H1 (cell line): ENCODE measurements around the gene CELF2.

Source experiments
- CTCF ChIP-seq, 3 experiments: IDR thresholded peaks; 1 replicate in 2 of 3; 2 replicates in 1 of 3; pipeline versions ENCODE4 v1.5.1 to v1.6.1; 2011; ENCODE audit warnings: low read length in 3 of 3, mild to moderate bottlenecking in 3 of 3, inconsistent platforms in 2 of 3, low read depth in 1 of 3, moderate library complexity in 1 of 3; ENCODE audit not compliant: insufficient read depth in 1 of 3; ENCODE audit errors: control extremely low read depth in 1 of 3
- E2F6 ChIP-seq: IDR thresholded peaks from 2 replicates; pipeline ENCODE4 v1.6.1; 2012; ENCODE audit warnings: inconsistent platforms
- EGR1 ChIP-seq: IDR thresholded peaks from 2 replicates; pipeline ENCODE4 v1.6.1; 2011; ENCODE audit warnings: low read depth, low read length, borderline replicate concordance
- POLR2A ChIP-seq, 2 experiments: IDR thresholded peaks; 1 replicate in 1 of 2; 2 replicates in 1 of 2; pipeline ENCODE4 v1.6.1; 2011; ENCODE audit warnings: low read depth in 2 of 2, low read length in 2 of 2, mild to moderate bottlenecking in 2 of 2; ENCODE audit errors: control extremely low read depth in 1 of 2
- SIN3A ChIP-seq, 2 experiments: IDR thresholded peaks in 1 of 2; conservative IDR thresholded peaks in 1 of 2; 2 replicates each; pipeline ENCODE4 v1.6.1; 2011 to 2012; ENCODE audit warnings: low read length in 2 of 2, improper control_type of control experiment in 1 of 2, low read depth in 1 of 2, mild to moderate bottlenecking in 1 of 2
- YY1 ChIP-seq: IDR thresholded peaks from 2 replicates; pipeline ENCODE4 v1.6.1; 2011; ENCODE audit warnings: low read depth, mild to moderate bottlenecking, low read length

- no peak for TF ChIP-seq CTCF (IDR thresholded peaks at IDR 0.05; ENCODE audit: control extremely low read depth in 1 of 3, insufficient read depth in 1 of 3, low read depth in 1 of 3, low read length in 3 of 3)
- TF ChIP-seq EGR1: no peak
- no peak for TF ChIP-seq SIN3A (conservative IDR thresholded peaks at IDR 0.05 in 1 of 2, IDR thresholded peaks at IDR 0.05 in 1 of 2; ENCODE audit: low read depth in 1 of 2, low read length in 2 of 2)
- no peak for TF ChIP-seq E2F6
- TF ChIP-seq YY1: no peak
- TF ChIP-seq POLR2A (IDR thresholded peaks at IDR 0.05; ENCODE audit: control extremely low read depth in 1 of 2, low read depth in 2 of 2, low read length in 2 of 2): no peak
Observed at GRCh38 chr10:11178606-11179515, 161.2 kb downstream of the CELF2 start.
